SU-DHL-6 (cell line): Measurements from ENCODE around the gene CDH23.

Source experiments
- H2AFZ ChIP-seq: fragments of 200-600 bp; sonication (generic); 2 replicates; pipeline ENCODE4 v1.6.1; 2014; ENCODE audit warnings: low read depth, mild to moderate bottlenecking, moderate library complexity, mixed read lengths, antibody characterized with exemption, low read length; ENCODE audit not compliant: severe bottlenecking
- H3F3A ChIP-seq: fragments of 200-600 bp; shearing (Covaris generic); 2 replicates; pipeline ENCODE4 v1.6.0; 2016; ENCODE audit warnings: antibody characterized with exemption, mild to moderate bottlenecking; ENCODE audit not compliant: insufficient read depth
- H3K27ac ChIP-seq: fragments of 200-600 bp; sonication (generic); 2 replicates; pipeline ENCODE4 v1.5.1; 2016; ENCODE audit warnings: low read depth, mild to moderate bottlenecking, low read length, moderate library complexity, mixed read lengths
- H3K27me3 ChIP-seq: fragments of 200-600 bp; sonication (generic), shearing (Covaris generic); 2 replicates; pipeline ENCODE4 v1.6.0; 2014; ENCODE audit warnings: mild to moderate bottlenecking, low read length
- H3K36me3 ChIP-seq: fragments of 200-600 bp; sonication (generic); 2 replicates; pipeline ENCODE4 v1.6.1; 2014; ENCODE audit warnings: mild to moderate bottlenecking, low read length, mixed read lengths
- H3K4me2 ChIP-seq: fragments of 300-600, 200-600 bp; shearing (Covaris generic), sonication (generic); 2 replicates; pipeline ENCODE4 v1.6.0; 2014; ENCODE audit warnings: low read length, low read depth, mild to moderate bottlenecking; ENCODE audit not compliant: poor library complexity, severe bottlenecking
- H3K4me3 ChIP-seq: fragments of 200-600 bp; sonication (generic); 2 replicates; pipeline ENCODE4 v1.5.1; 2014; ENCODE audit warnings: antibody characterized with exemption, low read length, mild to moderate bottlenecking, mixed read lengths; ENCODE audit not compliant: insufficient read depth, poor library complexity, severe bottlenecking
- H3K79me2 ChIP-seq: fragments of 200-600 bp; sonication (generic); 2 replicates; pipeline ENCODE4 v1.6.1; 2014; ENCODE audit warnings: mild to moderate bottlenecking, low read length, moderate library complexity; ENCODE audit not compliant: insufficient read depth
- H3K9ac ChIP-seq: fragments of 200-600 bp; sonication (generic); 2 replicates; pipeline ENCODE4 v1.7.0; 2014; ENCODE audit warnings: mild to moderate bottlenecking, low read length
- H3K9me2 ChIP-seq: fragments of 200-600 bp; sonication (generic); replicated peaks from 2 replicates; pipeline ENCODE4 v1.6.1; 2014; ENCODE audit warnings: low read length; ENCODE audit not compliant: insufficient read depth
- H3K9me3 ChIP-seq: fragments of 200-600 bp; sonication (generic); 2 replicates; pipeline ENCODE4 v1.6.1; 2014; ENCODE audit warnings: low read length, mixed read lengths; ENCODE audit not compliant: insufficient read depth
- H4K20me1 ChIP-seq: fragments of 200-600 bp; sonication (generic); 2 replicates; pipeline ENCODE4 v1.6.1; 2014; ENCODE audit warnings: low read depth, mild to moderate bottlenecking, antibody characterized with exemption, low read length, moderate library complexity, mixed read lengths
- EZH2phosphoT487 ChIP-seq: fragments of 200-600 bp; sonication (generic), shearing (Covaris generic); conservative IDR thresholded peaks from 2 replicates; pipeline ENCODE4 v1.6.1; 2018; ENCODE audit warnings: mild to moderate bottlenecking, antibody characterized with exemption, low read length, moderate library complexity, mixed read lengths
- TF ChIP-seq, protein P1 (sequence below): fragments of 200-600 bp; sonication (generic); IDR thresholded peaks from one replicate; pipeline ENCODE4 v1.5.1; 2017; ENCODE audit warnings: antibody characterized with exemption, mild to moderate bottlenecking, low read length, moderate library complexity; ENCODE audit not compliant: insufficient read depth, poor library complexity, severe bottlenecking

The CDH23 gene

GRCh38 chr10:71397296-71398212, 834 bp downstream of the CDH23 start:
- Histone ChIP-seq H3K9me2 (no peaks in the 10 kb centered on the region), H3K27me3 (no peaks in the 10 kb centered on the region), H3K4me2 (no peak overlapping the region), H3K9me3 (no peaks in the 10 kb centered on the region), H3K27ac (no peak overlapping the region), H3K4me3 (no peak overlapping the region), H3K9ac (no peak overlapping the region), H2AFZ (no peak overlapping the region), H4K20me1 (no peaks in the 10 kb centered on the region), H3F3A (no peaks in the 10 kb centered on the region), H3K36me3 (no peaks in the 10 kb centered on the region), H3K79me2 (no peaks in the 10 kb centered on the region)
- TF ChIP-seq EZH2phosphoT487, result no peak
- TF ChIP-seq, protein P1, sequence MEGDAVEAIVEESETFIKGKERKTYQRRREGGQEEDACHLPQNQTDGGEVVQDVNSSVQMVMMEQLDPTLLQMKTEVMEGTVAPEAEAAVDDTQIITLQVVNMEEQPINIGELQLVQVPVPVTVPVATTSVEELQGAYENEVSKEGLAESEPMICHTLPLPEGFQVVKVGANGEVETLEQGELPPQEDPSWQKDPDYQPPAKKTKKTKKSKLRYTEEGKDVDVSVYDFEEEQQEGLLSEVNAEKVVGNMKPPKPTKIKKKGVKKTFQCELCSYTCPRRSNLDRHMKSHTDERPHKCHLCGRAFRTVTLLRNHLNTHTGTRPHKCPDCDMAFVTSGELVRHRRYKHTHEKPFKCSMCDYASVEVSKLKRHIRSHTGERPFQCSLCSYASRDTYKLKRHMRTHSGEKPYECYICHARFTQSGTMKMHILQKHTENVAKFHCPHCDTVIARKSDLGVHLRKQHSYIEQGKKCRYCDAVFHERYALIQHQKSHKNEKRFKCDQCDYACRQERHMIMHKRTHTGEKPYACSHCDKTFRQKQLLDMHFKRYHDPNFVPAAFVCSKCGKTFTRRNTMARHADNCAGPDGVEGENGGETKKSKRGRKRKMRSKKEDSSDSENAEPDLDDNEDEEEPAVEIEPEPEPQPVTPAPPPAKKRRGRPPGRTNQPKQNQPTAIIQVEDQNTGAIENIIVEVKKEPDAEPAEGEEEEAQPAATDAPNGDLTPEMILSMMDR, result no peak

GRCh38 chr10:71398976-71399375, 2.3 kb downstream of the CDH23 start:
- H3K9me2 ChIP-seq, result no peaks in the 10 kb centered on the region
- no peaks in the 10 kb centered on the region for H3K27me3 ChIP-seq
- no peak overlapping the region for H3K27ac ChIP-seq
- H3K9ac ChIP-seq, result no peak overlapping the region
- no peak for TF ChIP-seq EZH2phosphoT487
- TF ChIP-seq, protein P1, result no peak
- H3K9me3 ChIP-seq, result no peaks in the 10 kb centered on the region
- no peak overlapping the region for H3K4me3 ChIP-seq
- no peaks in the 10 kb centered on the region for H4K20me1 ChIP-seq
- no peaks in the 10 kb centered on the region for H3K79me2 ChIP-seq
- no peaks in the 10 kb centered on the region for H3K36me3 ChIP-seq
- no peak overlapping the region for H3K4me2 ChIP-seq
- H2AFZ ChIP-seq, result no peak overlapping the region
- H3F3A ChIP-seq, result no peaks in the 10 kb centered on the region

- Histone ChIP-seq H4K20me1 (no peaks in the 10 kb centered on the region), H3F3A (no peaks in the 10 kb centered on the region), H3K27me3 (no peaks in the 10 kb centered on the region), H3K4me3 (no peak overlapping the region), H3K9ac (no peak overlapping the region), H3K27ac (no peak overlapping the region), H3K4me2 (no peak overlapping the region), H2AFZ (no peak overlapping the region), H3K79me2 (no peaks in the 10 kb centered on the region), H3K9me3 (no peaks in the 10 kb centered on the region), H3K36me3 (no peaks in the 10 kb centered on the region), H3K9me2 (no peaks in the 10 kb centered on the region)
- TF ChIP-seq EZH2phosphoT487, result no peak
- TF ChIP-seq, protein P1, result no peak
Measured at GRCh38 chr10:71399946-71400345, 3.2 kb downstream of the CDH23 start.
